Loucy (cell line): ENCODE measurements around the gene CNTNAP2.

Experiments
- EZH2phosphoT487 ChIP-seq: fragments of 200-600 bp; IDR thresholded peaks from 2 replicates; pipeline ENCODE4 v1.6.1; 2018; ENCODE audit warnings: antibody characterized with exemption, mild to moderate bottlenecking, moderate library complexity, borderline replicate concordance
- TF ChIP-seq, protein P1 (sequence below): fragments of 200-600 bp; sonication (generic); conservative IDR thresholded peaks from 2 replicates; pipeline ENCODE4 v1.5.1; 2014; ENCODE audit warnings: mild to moderate bottlenecking, antibody characterized with exemption, low read length

DNA sequence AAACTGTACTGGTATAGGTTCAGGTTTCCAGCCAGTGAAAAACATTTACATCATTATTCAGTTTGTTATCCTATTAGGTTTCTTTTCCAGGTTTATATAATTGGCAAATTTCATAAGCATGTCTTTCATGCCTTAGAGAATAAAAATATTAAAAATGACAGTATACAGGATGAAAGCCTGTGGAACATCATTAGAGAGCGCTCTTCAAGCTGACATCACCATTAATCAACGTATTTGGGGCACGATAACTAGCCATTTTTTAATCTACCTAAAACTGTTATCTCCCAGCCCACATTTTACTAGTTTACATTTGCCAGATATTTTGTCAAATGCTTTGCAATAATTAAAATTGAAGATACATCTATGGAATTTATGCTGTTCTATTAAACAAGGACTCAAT lies 714.1 kb downstream of the CNTNAP2 start:
- TF ChIP-seq, protein P1, sequence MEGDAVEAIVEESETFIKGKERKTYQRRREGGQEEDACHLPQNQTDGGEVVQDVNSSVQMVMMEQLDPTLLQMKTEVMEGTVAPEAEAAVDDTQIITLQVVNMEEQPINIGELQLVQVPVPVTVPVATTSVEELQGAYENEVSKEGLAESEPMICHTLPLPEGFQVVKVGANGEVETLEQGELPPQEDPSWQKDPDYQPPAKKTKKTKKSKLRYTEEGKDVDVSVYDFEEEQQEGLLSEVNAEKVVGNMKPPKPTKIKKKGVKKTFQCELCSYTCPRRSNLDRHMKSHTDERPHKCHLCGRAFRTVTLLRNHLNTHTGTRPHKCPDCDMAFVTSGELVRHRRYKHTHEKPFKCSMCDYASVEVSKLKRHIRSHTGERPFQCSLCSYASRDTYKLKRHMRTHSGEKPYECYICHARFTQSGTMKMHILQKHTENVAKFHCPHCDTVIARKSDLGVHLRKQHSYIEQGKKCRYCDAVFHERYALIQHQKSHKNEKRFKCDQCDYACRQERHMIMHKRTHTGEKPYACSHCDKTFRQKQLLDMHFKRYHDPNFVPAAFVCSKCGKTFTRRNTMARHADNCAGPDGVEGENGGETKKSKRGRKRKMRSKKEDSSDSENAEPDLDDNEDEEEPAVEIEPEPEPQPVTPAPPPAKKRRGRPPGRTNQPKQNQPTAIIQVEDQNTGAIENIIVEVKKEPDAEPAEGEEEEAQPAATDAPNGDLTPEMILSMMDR = no peak
- TF ChIP-seq EZH2phosphoT487 = no peak
